ENCODE results near the gene SCYGR7.
"Not testable (repeated sequence)": the region's sequence is repeated elsewhere in the genome, so short reads cannot be mapped to it uniquely, and the experiment has no call there.

SCYGR7 gene, protein sequence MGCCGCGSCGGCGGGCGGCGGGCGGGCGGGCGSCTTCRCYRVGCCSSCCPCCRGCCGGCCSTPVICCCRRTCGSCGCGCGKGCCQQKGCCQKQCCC

DNA sequence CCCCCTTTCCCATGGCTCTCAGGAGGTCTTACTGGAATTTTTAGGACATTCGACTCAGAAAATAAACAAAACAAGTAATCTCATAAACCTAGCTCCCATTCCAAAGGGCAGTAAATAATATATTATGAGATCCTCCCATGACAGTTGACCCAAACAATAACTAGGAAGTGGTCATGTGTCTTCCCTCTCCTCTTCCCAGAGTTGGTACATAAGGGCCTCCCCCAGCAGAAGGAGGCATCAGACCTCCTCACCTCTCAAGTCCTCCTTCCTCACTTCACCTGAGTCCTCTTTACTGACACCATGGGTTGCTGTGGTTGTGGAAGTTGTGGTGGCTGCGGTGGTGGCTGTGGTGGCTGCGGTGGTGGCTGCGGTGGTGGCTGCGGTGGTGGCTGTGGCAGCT is at the start of gene SCYGR7:
Gene SCYGR7 (plus strand): TSS at position 301 of the 400 bp plus-strand sequence. CDS start 0 bp downstream, at position 301.
- DNase-seq (ENCODE audit: low spot score): no peak

DNA sequence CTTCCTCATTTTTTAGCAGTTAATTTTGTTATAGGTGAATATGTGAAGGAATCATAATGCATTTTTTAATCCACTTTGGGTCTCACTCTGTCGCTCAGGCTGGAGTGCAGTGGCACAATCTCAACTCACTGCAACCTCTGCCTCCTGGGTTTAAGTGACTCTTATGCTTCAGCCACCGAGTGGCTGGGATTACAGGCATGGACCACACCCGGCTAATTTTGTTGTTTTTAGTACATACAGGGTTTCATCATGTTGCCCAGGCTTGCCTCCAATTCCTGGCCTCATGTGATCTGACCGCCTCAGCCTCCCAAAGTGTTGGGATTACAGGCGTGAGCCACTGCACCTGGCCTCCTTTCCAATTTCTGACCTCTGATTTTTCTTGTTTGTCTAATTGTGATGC is 43.9 kb upstream of the SCYGR7 start:
- no peak for DNase-seq (ENCODE audit: low spot score)

DNA sequence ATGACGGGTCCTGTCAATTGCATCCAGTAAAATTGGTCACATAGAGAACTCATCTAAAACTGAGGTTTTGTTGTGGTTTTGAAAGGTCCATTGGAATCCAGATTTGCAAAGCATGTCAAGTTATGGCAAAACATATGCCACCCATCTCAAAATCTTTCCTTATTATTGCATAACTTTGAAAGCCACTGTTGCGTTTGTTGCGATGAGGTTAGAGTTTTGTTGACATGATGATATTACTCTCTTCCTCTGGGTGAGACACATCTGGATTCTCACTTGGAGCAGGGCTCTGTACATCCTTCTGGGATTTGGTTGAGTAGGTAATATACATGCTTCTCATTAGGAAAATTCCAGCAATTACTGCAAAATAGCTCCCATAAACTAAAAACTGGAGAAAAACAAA is 40.9 kb upstream of the SCYGR7 start:
- DNase-seq (ENCODE audit: low spot score): no peak

DNA sequence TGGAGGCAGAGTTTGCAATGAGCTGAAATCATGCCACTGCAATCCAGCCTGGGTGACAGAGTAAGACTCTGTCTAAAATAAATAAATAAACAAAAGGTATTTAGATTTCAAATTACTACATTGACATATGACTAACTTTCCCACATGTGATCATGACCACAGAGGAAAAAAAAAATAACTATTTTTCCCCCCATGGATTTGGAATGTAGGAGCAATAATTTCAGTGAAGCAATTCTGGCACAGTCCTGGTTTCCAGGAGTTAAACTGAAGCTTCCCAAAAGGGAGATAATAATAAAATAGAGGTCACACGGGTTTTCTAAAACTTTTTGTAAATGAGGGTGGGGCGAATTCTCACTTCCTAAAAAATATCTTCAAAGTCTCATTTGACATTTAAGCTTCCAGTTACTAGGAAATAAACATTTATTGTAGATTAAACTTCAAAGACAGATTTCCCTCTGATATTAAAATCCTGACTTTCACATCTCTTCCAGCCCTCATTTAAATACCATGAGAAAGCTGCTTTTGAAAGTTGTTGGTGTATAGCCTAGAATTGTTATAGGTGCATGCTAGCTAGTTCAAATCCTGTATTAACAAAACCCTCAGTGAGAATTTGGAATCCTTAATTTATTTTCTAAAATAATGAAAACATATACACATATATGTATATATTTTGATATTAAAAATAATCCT is 31.0 kb upstream of the SCYGR7 start:
- no peak for DNase-seq (ENCODE audit: low spot score)

DNA sequence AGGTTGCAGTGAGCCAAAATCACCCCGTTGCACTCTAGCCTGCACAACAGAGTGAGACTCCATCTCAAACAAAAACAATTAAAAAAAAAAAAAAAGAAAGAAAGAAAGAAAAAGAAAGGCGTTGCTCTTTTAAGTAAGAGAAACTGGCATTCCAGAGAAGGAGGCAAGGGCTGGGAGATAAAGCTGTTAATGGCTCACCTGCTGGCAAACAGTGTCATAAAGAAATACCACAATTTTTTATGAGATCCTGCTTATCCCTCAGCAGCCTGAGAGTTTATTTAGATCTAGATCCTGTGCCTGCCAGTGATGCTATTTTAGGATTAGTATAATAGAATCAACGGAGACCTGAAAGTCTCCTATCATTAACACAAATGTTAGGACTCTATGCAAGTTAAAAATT is 26.6 kb upstream of the SCYGR7 start:
- no peak for DNase-seq (ENCODE audit: low spot score)

DNA sequence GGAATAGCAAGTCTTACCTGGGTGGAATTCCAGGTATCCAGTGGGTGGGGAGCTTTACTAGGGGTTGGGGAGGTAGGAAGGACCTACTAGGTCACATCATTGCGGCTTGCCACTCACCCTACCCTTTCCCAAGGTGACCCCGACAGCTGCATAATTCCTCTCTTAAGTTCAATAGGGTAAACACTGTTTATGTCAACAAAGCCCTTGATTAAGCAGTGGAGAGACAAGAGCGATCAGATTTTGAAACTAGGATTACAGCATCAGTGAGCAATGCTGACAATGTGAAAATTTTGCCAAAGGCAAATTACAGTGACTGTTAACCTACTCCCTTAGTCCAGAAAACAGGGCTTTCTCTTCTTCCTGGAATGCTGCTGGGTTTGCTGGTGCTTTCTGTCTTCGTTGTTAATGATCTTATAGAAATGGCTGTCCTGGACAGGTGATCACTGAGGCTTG is 24.8 kb upstream of the SCYGR7 start:
- no peak for DNase-seq (ENCODE audit: low spot score)

DNA sequence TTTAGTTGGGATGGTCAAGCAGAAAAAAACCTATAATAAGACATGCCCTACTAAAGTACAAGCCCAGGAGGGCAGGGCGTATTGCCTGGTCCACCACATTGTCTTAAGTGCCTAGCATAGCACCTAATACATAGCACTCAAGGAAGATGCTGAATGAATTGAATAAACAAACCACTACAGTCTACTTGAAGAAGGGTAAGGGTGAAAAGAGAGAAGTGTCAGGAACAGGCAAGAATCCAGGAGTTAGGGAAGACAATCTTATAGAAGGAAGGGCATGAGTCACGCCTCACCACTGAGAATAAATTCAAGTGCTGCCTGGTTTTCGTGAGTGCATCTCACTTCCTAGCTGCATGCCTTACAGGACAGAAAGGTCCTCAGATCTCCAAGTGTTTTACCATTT is 24.2 kb upstream of the SCYGR7 start:
- DNase-seq (ENCODE audit: low spot score): no peak

DNA sequence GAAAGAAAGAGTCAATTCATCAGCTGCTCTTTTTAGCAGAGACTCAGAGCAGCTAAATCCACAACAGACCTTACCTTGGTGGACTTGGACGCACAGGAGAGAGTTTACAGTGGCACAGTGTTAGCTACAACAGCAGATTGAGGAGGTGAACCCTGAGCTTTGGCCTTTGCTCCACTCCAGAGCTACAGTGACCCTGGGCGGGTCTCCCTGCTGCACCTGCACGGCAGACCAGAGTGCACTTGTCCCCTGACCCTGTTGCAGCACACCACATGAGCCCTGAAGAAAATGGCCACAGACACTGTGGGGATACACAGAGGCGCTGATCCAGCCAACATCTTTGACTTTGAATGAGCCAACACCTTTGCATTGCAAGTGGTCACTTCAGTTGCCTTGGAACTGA is 21.3 kb upstream of the SCYGR7 start:
- DNase-seq (ENCODE audit: low spot score): no peak

DNA sequence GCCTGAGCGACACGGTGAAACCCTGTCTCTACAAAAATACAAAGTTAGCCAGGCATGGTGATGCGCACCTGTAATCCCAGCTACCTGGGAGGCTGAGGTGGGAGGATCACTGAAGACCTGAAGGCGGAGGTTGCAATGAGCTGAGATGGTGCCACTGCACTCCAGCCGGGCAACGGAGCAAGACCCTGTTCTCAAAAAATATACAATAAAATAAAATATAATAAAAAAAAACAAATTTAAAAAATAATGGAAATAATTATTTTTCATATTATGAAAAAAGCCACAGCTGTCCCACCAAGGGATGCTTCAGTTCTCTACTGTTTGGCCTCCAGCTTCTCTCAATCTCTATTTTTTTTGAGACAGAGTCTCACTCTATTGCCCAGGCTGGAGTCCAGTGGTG is 20.7 kb upstream of the SCYGR7 start:
- no peak for DNase-seq (ENCODE audit: low spot score)

DNA sequence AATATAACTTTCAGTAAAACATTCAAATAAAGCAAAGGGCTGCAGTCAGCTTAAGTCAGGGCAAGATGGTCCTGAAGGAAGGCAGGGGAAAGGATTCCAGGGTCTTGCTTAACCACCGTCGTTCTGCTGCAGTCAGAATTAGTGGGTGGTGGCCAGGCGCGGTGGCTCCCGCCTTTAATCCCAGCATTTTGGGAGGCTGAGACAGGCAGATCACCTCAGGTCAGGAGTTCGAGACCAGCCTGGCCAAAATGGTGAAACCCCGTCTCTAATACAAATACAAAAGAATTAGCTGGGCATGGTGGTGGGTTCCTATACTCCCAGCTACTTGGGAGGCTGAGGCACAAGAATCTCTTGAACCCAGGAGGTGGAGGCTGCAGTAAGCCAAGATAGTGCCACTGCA is 17.1 kb upstream of the SCYGR7 start:
- DNase-seq (ENCODE audit: low spot score): no peak

DNA sequence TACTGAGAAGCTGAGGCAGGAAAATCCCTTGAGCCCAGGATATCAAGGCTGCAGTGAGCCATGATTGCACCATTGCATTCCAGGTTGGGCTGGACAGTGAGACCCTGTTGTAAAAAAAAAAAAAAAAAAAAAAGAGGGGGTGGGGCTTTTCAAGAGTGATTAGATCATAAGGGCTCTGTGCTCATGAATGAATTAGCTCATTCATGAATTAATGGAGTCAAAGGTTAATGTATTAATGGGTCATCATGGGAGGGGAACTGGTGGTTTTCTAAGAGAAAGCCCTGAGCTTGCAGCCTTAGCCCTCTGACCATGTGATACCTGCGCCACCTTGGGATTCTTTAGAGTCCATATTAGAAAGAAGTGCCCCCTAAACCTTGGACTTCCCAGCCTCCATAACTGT is 14.8 kb upstream of the SCYGR7 start:
- no peak for DNase-seq (ENCODE audit: low spot score)

DNA sequence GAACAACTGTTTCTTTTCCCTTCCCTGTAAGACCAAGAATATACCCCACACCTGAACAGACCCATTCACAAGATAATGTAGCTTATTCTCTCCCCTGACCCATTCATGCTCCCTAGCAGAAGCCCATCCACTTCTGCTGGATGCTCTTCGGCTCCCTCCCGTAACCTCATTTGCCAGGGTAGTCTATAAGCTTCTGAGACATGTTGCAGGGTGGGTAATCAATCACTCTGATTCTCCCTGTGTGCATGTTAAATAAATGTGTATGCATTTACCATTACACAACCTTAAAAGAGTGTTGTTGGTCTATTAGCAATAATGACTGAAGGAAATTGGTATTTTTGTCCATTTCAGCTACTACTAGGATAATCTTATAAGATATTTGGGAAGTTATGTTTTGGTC is 11.6 kb upstream of the SCYGR7 start:
- DNase-seq (ENCODE audit: low spot score): no peak

DNA sequence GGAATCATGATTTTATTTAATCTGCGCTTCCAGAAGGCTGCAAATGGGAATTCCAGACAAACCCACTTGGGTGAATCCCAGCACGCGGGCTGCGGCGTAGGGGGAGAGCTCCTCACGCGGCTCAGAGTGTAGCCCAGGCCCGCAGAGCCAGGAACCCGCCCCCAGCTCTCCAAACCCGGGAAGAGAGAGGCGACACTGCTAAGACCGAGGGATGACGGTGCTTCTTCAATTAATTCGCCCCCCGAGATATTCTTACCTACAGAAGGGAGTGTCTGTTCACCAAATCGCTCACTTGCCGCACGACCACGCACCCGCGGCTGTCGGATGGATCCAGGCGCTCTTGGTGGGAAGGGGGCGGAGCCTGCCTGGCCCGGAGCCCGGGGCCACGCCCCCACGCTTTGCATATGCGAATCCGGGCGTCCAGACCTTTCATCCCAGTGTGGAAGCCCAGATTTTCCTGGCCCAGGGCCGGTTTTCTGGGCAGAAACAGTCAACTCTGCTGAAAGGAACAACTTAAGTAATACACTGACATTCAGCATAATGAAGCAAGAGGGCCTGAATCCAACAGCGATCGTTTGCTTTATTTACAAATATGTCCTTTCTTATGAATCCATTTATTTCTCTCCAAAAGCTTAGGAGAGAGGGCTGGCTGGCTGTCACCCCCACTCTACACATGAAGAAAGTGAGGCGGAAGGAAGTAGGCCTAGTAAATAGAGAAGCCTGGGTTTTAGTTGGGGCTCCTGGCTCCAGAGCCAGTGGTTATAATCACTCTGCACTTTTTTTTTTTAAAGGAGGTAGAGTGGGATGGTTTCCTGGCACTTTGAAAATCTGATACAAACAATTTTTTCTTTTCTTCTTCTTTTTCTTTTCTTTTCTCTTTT is 10.2 kb upstream of the SCYGR7 start, which contains the start of gene SLC19A3:
Gene SLC19A3 (minus strand): TSS at position 342 of the 881 bp plus-strand sequence. CDS start 15,710 bp downstream, outside the sequence.
- DNase-seq (ENCODE audit: low spot score): peak; percentile 75

DNA sequence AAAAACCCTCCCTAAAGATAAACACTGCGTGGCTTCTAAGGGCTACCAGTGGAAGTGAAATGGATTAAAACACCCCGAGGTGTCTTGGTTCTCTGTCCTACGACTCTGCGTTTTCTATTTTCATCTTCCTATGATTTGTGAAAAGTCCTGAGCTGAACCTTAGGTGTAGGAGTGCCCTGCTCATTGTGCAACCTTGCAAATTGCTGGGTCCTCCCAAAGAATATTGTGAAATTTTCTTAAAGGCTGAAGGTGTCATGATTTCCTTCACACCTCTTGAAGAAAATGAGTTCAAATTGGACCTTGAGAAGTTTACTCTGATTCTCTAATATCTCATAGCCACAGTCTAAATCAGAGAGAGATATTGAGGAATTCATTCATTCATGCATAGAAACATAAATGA is 8.5 kb upstream of the SCYGR7 start:
- no peak for DNase-seq (ENCODE audit: low spot score)

DNA sequence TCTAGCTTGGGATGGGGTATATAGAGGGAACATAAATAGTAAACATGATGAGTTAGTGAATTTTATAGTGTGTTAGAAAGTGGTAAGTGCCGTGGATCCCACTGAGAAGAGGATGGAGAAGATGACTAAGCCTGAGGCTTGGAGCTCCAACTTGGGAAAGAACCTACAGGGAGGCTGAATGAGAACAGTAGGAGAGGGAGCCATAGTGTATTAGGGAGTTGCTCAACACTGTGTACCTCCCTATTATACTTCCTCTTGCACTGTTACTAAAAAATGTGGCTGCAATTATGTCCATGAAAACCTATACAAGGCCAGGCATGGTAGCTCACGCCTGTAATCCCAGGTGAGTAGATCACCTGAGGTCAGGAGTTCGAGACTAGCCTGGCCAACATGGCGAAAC is 7.5 kb upstream of the SCYGR7 start:
- no peak for DNase-seq (ENCODE audit: low spot score)

DNA sequence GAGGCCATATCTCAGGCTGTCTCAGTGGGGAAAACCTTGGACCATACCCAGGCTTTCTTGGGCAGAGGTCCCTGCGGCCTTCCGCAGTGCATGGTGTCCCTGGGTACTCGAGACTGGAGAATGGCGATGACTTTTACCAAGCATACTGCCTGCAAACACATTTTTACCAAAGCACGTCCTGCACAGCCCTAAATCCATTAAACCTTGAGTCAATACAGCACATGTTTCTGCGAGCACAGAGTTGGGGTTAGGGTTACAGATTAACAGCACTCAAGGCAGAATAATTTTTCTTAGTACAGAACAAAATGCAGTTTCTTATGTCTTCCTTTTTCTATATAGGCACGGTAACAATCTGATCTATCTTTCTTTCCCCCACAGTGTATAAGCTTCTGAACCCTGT is 5.3 kb upstream of the SCYGR7 start:
- not testable (repeated sequence) for DNase-seq (ENCODE audit: low spot score)

DNA sequence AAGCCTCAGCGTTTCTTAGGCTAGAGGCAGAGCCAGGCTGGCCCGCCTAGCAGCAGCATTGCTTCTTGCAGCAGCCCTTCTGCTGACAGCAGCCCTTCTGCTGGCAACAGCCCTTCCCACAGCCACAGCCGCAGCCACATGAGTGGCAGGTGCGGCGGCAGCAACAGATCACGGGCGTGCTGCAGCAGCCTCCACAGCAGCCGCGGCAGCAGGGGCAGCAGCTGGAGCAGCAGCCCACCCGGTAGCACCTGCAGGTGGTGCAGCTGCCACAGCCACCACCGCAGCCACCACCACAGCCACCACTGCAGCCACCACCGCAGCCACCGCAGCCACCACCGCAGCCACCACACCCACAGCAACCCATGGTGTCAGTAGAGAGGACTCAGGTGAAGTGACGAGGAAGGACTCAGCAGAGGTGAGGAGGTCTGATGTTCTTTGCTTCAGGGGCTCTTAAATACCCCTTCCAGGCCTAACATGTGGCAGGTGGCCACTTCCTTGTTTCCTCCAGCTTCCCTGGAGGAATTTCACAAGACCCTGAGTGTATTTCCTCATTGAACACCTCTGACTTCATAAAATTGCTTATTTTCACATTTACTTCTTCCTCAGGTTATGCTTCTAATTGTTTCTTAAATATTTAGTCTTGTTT is 3.6 kb upstream of the SCYGR7 start, which contains the start of gene SCYGR6:
Gene SCYGR6 (minus strand): TSS at position 364 of the 646 bp plus-strand sequence. CDS start 0 bp downstream, at position 364.
- no peak for DNase-seq (ENCODE audit: low spot score)

DNA sequence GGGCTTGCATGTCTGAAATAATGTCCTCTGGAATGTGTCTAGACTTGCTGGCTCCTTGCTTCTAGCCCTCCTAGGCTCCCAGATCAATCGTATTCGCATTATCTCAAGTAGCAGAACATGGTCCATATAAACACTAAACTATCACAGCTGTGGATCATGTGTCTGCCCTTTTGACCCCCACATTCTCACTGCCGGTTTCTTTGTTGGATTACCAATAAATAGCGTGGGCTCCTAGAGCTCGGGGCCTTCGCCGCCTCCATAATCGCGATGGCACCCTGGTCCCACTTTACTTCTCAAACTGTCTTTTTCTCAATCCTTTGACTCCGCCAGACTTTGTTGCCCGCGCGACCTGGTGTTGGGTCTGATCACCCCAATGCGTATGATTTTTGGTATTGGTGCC is 11.2 kb downstream of the SCYGR7 start:
- DNase-seq (ENCODE audit: low spot score): no peak

DNA sequence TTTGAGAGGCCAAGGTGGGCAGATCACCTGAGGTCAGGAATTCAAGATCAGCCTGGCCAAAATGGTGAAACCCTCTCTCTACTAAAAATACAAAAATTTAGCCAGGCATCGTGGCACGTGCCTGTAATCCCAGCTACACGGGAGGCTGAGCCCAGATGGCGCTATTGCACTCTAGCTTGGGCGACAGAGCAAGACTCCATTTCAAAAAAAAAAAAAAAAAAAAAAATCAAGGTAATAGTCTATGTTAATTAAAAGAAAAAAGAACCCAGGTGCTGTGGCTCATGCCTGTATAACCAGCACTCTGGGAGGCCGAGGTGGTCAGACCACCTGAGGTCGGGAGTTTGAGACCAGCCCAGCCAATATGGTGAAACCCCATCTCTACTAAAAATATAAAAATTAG is 12.6 kb downstream of the SCYGR7 start:
- not testable (repeated sequence) for DNase-seq (ENCODE audit: low spot score)

DNA sequence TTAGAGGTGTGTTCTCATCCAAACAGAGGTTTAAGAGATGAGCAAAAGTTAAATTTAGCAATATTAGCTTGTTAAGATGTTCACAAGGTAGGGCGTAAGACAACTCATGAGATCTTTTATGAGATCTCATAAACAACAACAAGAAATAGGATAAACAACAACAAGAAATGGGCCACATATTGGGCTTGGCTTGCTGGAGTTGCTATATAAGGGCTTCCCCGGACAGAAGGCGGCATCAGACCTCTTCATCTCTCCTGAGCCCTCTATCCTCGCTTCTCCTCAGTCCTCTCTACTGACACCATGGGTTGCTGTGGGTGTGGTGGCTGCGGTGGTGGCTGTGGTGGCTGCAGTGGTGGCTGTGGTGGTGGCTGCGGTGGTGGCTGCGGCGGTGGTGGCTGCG is 17.5 kb downstream of the SCYGR7 start, which contains the start of gene SCYGR8:
Gene SCYGR8 (plus strand): TSS at position 301 of the 400 bp plus-strand sequence. CDS start 0 bp downstream, at position 301.
- no peak for DNase-seq (ENCODE audit: low spot score)

DNA sequence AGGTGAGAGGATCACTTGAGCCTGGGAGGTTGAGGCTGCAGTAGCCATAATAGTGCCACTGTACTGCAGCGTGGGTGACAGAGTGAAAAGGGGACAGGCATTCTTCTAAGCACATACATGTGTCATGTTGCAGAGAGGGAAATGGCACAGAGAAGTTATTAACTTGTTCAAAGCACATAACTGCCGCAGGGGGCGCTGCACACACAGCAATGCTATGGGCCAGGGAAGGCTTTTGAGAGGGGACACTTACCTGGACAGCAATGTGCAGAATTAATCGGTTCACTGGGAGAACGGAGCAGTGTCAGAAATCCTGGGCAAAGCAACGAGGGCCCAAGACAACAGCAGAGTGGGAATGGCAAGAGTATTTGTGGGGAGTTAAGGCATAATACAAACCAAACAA is 19.9 kb downstream of the SCYGR7 start:
- no peak for DNase-seq (ENCODE audit: low spot score)

DNA sequence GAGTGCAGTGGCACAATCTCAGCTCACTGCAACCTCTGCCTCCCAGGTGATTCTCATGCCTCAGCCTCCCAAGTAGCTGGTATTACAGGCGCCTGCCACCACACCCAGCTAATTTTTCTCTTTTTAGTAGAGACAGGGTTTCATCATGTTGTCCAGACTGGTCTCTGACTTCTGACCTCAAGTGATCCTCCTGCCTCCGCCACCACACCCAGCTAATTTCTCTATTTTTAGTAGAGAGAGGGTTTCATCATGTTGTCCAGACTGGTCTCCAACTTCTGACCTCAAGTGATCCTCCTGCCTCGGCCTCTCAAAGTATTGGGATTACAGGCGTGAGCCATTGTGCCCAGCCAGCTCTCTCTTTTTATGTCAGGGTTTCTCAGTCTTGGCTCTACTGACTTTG is 28.1 kb downstream of the SCYGR7 start:
- DNase-seq (ENCODE audit: low spot score): not testable (repeated sequence)
